IMR-90 (cell line): ENCODE data around the gene ACSL6.

Experiments
- CEBPB ChIP-seq: IDR thresholded peaks from 2 replicates; pipeline ENCODE4 v1.6.1; 2012; ENCODE audit warnings: low read depth, low read length, improper control_type of control experiment
- CTCF ChIP-seq: conservative IDR thresholded peaks from 2 replicates; pipeline ENCODE4 v1.5.1; 2012; ENCODE audit warnings: mild to moderate bottlenecking, low read depth, low read length, improper control_type of control experiment
- MXI1 ChIP-seq: IDR thresholded peaks from 2 replicates; pipeline ENCODE4 v1.6.1; 2012; ENCODE audit warnings: low read depth, mild to moderate bottlenecking, low read length, moderate library complexity, borderline replicate concordance
- POLR2A ChIP-seq: IDR thresholded peaks from 2 replicates; pipeline ENCODE4 v1.6.1; 2012; ENCODE audit warnings: mild to moderate bottlenecking, low read depth, low read length
- SMC3 ChIP-seq: fragments of 150-350 bp; IDR thresholded peaks from 2 replicates; pipeline ENCODE4 v1.6.1; 2016; ENCODE audit warnings: low read depth, mild to moderate bottlenecking, antibody characterized with exemption, low read length, moderate library complexity
- TF ChIP-seq, protein P1 (sequence below): fragments of 150-350 bp; IDR thresholded peaks from 2 replicates; pipeline ENCODE4 v1.6.1; 2016; ENCODE audit warnings: low read depth, mild to moderate bottlenecking, low read length, moderate library complexity, borderline replicate concordance

DNA sequence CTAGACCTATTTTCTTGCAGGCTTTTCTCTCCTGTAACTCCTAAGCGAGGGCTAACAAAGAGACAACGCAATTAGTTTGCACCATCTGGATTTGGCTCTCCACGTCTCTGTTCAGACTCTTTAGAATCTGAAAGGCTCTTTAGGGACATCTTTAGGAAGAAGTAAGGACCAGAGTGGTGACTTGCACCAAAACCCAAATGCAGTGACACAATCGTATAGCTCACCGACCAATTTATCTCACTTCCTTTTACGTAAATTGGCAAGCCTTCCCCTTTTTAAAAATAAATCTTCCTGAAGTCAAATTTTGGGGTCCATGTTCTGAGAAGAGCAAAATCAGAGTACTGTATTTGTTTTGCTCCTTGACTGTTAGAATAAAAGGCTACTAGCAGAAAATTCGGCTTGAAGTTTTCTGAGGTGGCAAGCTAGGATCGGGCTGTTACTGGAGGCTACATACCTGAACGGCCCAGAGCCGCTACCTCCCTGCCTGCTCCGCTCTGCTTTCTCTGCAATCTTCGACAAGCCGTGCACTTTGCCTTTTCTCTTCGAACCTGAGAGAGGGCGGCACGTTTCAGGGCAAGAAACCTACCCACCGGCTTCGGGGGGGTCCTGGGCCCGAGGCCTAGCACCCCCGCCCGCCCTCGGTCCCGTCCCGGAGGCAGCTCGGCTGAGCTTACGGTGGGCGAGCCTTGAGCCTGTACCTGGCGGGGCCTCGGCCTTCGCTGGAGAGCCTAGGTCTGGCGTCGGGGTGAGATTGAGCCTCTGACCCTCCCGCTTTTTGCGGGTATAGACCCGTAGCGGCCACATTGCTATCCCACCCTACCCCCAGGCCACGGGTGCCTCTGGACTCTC lies 66.5 kb downstream of the ACSL6 start:
- TF ChIP-seq POLR2A = no peak
- no peak for TF ChIP-seq CTCF
- no peak for TF ChIP-seq MXI1
- TF ChIP-seq, protein P1, sequence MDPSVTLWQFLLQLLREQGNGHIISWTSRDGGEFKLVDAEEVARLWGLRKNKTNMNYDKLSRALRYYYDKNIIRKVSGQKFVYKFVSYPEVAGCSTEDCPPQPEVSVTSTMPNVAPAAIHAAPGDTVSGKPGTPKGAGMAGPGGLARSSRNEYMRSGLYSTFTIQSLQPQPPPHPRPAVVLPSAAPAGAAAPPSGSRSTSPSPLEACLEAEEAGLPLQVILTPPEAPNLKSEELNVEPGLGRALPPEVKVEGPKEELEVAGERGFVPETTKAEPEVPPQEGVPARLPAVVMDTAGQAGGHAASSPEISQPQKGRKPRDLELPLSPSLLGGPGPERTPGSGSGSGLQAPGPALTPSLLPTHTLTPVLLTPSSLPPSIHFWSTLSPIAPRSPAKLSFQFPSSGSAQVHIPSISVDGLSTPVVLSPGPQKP = no peak
- no peak for TF ChIP-seq CEBPB
- no peak for TF ChIP-seq SMC3
